Lower leg skin (tissue), 3 donors: ENCODE data around the gene SLC35B4.

Source experiments
- POLR2A ChIP-seq, 2 donors: fragments of 450-650 bp; IDR thresholded peaks; one replicate each; pipeline ENCODE4 v1.6.1; 2016 to 2017; ENCODE audit warnings: antibody characterized with exemption in 2 of 2, mild to moderate bottlenecking in 1 of 2, moderate library complexity in 1 of 2
- TF ChIP-seq, protein P1 (sequence below), 3 donors: fragments of 450-650 bp; IDR thresholded peaks; one replicate each; pipeline ENCODE4 v1.5.1; 2016; ENCODE audit warnings: antibody characterized with exemption in 3 of 3, mild to moderate bottlenecking in 3 of 3, moderate library complexity in 2 of 3

DNA sequence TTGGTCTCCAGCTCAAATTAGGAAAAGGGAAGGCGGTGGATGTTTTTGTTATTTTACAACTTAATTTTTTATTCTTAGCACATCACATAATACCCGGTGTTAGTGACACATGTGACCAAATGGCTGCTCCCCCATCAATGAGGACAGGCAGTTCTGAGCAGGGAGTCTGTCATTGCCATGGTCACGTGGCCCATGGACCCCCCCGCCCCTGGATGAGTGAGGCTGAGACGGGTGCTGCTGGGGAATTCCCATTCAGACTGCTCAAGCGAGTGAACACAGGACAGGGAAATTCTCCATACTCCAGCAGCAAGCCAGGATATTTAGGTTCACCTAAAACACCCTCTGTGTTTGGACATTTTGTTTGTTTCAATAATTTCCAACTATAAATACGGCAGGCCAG, 34.7 kb upstream of the SLC35B4 start:
- TF ChIP-seq, protein P1, sequence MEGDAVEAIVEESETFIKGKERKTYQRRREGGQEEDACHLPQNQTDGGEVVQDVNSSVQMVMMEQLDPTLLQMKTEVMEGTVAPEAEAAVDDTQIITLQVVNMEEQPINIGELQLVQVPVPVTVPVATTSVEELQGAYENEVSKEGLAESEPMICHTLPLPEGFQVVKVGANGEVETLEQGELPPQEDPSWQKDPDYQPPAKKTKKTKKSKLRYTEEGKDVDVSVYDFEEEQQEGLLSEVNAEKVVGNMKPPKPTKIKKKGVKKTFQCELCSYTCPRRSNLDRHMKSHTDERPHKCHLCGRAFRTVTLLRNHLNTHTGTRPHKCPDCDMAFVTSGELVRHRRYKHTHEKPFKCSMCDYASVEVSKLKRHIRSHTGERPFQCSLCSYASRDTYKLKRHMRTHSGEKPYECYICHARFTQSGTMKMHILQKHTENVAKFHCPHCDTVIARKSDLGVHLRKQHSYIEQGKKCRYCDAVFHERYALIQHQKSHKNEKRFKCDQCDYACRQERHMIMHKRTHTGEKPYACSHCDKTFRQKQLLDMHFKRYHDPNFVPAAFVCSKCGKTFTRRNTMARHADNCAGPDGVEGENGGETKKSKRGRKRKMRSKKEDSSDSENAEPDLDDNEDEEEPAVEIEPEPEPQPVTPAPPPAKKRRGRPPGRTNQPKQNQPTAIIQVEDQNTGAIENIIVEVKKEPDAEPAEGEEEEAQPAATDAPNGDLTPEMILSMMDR (IDR thresholded peaks at IDR 0.05): no peak
- TF ChIP-seq POLR2A (IDR thresholded peaks at IDR 0.05): no peak
